CD4-positive, alpha-beta T cell treated with Interleukin-2 at 100 ng/mL for 4 hours (primary cell): Measurements from ENCODE around the gene CDR2L.
A peak's percentile ranks its signal among the peaks of the same experiment; 100 is the strongest.
"Not testable (repeated sequence)": the region's sequence is repeated elsewhere in the genome, so short reads cannot be mapped to it uniquely, and the experiment has no call there.

Source experiments
- DNase-seq: peaks from one replicate; pipeline ENCODE4 v3.0.0-alpha.2; 2020; ENCODE audit warnings: low spot score

CDR2L gene

DNA sequence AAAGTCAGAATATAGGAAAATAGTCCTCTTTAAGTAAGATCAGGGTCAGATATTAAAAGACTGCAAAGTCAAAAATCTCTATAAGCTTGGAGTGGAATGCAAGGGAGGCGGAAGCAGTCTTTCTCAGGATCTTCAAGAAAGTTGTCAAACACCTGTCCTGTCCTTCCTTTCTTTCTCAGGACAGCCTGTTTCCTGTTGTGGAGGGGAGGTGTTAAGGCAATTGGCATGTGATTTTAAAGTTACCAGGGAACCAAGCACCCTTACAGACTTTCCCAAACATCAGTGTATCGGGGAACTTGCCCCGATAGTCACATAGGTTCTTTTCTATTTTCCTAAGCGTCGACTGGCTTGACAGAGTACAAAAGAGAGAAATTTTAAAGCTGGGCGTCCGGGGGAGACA lies 57.3 kb downstream of the CDR2L start:
- DNase-seq, result no peak

DNA sequence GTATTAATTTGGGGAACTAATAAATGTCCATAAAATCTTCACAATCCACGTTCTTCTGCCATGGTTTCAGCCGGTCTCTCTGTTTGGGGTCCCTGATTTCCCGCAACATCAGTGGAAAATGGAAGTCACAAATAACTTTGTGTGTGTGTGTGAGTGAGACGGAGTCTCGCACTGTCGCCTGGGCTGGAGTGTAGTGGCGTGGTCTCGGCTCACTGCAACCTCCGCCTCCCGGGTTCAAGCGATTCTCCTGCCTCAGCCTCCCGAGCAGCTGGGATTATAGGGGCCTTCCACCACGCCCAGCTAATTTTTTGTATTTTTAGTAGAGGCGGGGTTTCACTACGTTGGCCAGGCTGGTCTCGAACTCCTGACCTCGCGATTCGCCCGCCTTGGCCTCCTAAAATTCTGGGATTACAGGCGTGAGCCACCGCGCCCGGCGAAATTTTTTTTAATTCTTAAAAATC lies 58.5 kb downstream of the CDR2L start:
- DNase-seq, result not testable (repeated sequence)

DNA sequence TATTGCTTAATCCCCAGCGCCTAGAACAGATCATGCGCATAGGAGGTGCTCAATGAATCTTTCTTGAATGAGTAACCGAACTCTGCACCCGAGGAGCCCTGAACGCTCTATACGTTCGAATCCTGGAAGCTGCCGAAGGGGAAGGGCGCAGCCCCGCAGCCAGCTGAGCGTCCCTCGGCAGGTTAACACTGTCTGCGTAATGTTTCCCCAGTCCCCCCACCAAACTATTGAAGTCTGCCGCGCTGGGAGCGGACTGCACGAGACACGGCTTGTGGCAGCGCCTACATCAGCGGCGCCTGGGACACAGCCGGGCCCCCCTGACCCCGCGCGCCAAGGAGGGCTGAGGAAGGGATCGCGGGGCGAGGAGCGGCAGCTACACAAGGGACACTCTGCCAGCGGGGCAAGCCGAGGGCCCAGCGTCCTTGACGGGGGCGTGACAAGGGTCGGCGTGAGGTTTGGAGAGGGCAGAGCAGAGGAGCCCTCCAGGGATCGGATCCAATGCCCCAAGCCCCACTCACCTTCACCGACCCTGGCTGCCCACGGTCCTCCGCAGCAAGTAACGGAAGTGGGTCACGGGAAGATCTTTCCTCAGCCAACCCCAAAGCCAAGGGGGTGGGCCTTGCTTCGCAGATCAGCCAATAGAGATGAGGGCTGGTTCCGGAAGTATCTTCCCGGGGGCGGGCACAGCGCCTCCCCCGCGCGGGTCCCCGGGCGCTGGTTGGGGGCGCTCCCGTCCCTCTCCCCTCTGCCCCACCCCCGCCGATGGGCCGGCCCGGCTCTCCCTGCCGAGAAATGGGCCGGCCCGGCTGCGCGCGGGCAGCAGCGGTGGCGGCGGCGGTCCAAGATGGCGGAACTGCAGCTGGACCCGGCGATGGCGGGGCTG lies 59.2 kb downstream of the CDR2L start, which contains the start of the genes ATP5PD and KCTD2:
Gene ATP5PD, minus strand, starts transcription at position 563 of the 883 bp plus-strand sequence. CDS start 4,319 bp downstream, outside the sequence.
Gene KCTD2, plus strand, starts transcription at position 819 of the 883 bp plus-strand sequence. Its CDS starts 26 bp downstream, at position 845.
- DNase-seq, result peak; percentile 96

DNA sequence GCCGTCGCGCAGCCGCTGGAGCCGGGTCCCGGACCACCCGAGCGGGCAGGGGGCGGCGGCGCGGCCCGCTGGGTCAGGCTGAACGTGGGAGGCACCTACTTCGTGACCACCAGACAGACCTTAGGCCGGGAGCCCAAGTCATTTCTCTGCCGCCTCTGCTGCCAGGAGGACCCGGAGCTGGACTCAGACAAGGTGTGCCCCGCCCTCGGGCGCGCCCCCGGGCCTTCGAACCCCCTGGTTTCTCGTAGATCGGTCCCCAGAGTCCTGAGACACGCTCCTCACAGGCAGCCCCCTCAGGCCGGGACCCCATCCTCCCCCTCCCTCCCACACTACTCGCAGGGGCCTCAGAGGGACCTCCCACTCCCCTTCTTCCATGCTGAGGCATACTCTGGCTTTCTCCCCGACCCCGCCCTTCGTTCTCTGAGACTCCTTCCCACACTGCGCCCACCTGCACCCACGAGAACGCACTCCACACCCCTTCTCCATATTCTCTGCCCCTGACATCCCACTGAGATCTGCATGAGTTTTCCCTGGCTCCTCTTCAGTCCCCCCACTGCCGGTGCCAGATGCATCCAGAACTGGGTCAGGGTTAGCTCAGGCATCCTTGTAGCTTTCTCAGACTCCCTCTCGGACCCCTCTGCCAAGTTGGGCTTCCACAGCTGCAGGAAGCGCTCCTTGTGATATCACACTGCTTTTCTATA lies 60.1 kb downstream of the CDR2L start:
- DNase-seq, result no peak

DNA sequence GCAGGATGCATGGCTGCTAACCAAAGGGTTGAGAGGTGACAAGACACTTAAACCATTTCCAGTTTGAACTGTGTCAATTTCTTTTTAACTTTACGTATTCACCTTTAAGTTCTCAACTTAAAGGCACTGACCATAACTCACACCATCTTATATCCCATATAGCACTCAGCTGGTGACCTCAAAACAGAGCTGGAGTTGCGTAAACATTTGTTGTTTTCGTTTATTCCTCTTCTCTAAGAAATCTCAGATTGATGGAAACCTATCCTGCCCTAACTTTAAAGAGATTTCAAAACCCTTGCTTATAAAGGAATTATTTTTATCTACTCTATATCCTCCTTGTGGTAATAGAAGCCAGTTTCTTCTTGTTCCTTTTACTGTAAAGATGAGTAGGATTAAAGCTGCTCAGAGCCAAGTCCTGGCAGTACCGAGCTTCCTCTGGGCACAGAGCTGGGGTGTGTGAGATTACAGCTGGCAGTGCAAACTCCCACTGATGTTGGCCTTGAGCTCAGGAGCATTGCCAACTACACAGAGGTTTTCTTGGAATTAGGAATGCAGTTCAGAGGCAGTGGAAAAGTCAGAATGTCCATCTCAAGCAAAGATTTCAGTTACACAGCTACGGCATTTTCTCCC lies 60.9 kb downstream of the CDR2L start:
- DNase-seq, result no peak

DNA sequence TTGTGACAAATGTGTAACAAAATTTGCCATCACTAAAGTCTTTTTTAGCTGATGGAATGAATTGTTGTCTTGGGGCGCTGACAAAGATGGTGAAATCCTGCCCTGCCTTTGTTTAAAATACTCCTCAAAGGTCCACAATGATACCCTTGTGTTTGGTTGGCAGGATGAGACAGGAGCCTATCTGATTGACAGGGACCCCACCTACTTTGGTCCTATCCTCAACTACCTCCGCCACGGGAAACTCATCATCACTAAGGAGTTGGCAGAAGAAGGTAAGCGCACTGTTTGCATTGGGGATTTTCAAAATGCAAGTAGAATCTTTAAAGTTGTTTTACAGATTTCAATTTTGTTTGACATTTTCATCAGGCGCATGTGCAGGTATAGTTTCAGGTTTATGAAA lies 61.6 kb downstream of the CDR2L start:
- no peak for DNase-seq

DNA sequence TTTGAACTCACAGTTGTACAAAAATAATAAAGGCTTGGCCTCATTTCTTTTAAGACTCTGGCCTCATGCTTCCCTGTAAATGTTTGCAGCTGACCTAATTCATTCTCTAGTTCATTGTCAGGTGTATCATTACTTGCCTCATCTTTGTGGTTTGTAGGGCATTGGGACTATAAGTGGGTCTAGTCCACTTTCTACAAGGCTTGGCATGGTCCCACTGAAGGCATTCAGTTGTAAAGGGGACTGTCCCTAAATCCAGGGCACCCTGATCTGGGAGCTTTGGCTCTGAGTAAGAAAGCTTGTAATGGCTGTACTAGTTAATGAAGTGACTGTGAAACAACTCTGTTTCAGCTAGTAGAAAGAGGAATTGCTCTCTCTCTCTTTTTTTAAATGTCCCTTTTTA lies 62.3 kb downstream of the CDR2L start:
- DNase-seq, result no peak

DNA sequence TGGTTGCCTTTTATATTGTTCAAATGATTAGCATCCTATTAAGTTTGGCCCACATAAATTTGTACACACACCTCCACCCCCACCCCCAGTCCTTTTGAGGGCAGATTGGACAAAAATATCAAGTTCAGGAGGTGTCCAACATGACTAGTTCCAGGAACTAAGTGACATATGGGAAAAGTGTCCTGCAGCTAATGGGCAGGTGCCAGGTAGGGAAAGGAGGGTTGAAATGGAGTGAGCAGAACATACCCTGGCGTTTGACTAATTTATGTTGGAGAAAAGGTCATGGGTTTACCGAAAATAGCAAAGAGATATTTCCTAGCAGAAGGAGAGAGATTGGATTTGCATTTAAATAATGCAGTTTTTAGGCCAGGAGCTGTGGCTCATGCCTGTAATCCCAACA lies 64.5 kb downstream of the CDR2L start:
- DNase-seq, result no peak
